ENCODE results near the gene RAI1.

RAI1 gene

GRCh38 chr17:17849845-17850373, 168.7 kb downstream of the RAI1 start:
- Histone ChIP-seq H2BK5ac (ENCODE audit: low read depth, low read length, poor library complexity, severe bottlenecking) (peak overlapping the region; percentile 14), H3K36me3 (ENCODE audit: control insufficient read depth in 1 of 2, insufficient read depth in 2 of 2, low read depth in 1 of 2, low read length in 2 of 2) (peaks cover 19 to 54% of the 10 kb centered on the region in 2 experiments), H3K4ac (ENCODE audit: low read depth in 1 of 2, low read length in 2 of 2) (peak overlapping the region; percentile 73 to 75), H3K14ac (ENCODE audit: low read length in 2 of 2) (peak overlapping the region in 1 of 2 experiments; percentile 80), H2BK15ac (ENCODE audit: low read depth, poor library complexity, severe bottlenecking) (peak overlapping the region; percentile 46), H3K4me1 (ENCODE audit: control insufficient read depth, insufficient read depth, low read depth, low read length) (peaks cover 32% of the 10 kb centered on the region), H2AFZ (ENCODE audit: low read depth, low read length) (no peak overlapping the region), H2AK5ac (ENCODE audit: low read length, severe bottlenecking) (peak overlapping the region; percentile 87), H3K9me3 (ENCODE audit: control insufficient read depth, low read length) (no peaks in the 10 kb centered on the region), H3K23ac (ENCODE audit: low read length in 2 of 2) (peak overlapping the region in 1 of 2 experiments; percentile 51), H4K91ac (ENCODE audit: low read length) (peak overlapping the region; percentile 76), H3K18ac (ENCODE audit: low read depth in 1 of 2, low read length in 2 of 2) (peak overlapping the region; percentile 69), H3K4me2 (ENCODE audit: low read length, poor library complexity, severe bottlenecking) (no peak overlapping the region), H3K9ac (ENCODE audit: low read length) (peak overlapping the region; percentile 47), H2BK12ac (ENCODE audit: low read length in 2 of 2) (peak overlapping the region; percentile 49 to 84), H3K27me3 (ENCODE audit: control insufficient read depth in 1 of 2, insufficient read depth in 1 of 2, low read length in 2 of 2) (no peaks in the 10 kb centered on the region), H3K27ac (ENCODE audit: low read length, poor library complexity, severe bottlenecking) (peak overlapping the region; percentile 64), H3K4me3 (ENCODE audit: insufficient read depth in 1 of 2, low read depth in 1 of 2, low read length in 2 of 2) (no peak overlapping the region), H2BK120ac (ENCODE audit: low read depth, low read length) (peak overlapping the region; percentile 54), H4K8ac (ENCODE audit: low read length) (peak overlapping the region; percentile 80), H3K79me1 (replicated peaks; ENCODE audit: low read length, poor library complexity, severe bottlenecking) (no peaks in the 10 kb centered on the region)
- DNase-seq: peak; percentile 68
- 83% methylated on average over 2 of the region's 2 CpGs for WGBS

DNA sequence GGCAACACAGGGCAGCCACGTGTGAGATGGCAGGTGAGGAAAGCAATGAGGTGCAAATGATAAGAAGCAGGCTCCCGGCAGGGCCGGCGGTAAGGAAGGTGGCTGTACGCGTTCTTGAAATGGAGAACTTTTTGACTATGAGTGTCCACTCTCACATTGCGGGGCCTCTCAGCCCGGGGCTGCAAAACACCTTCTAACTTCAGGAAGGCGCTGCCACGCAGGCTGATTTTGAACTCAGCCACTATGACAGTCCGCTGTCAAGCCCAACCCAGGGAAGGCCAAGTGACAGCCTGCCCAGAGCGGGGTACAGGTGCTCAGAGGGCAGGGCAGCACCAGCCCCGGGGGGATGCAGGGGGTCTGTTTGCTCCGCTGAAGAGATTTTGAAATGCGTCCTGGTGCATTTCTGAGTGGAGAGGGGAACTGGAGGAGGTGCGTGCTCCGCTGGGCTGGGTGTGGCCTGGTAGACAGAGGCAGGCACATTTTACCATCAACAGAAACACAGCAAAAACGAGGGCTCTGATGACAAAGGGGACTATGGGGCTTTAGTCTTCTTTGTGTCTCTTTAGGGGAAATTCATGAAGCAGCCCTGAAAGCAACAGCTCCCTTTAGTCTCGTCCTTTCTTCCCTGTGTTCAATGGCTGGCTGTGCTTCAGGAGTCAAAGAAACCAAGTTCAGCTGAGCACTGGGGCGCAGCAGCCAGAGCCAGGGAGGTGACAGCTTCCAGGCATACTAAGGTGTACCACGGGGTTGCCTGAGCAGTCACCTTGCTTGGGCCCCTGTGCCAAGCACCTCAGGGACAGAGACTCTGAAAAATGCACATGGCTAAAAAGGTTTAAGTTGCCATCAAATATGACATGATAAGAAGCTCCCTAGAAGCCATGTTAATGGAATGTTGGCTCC, 170.1 kb downstream of the RAI1 start:
- H4K91ac ChIP-seq (ENCODE audit: low read length): no peak overlapping the region
- H4K8ac ChIP-seq (ENCODE audit: low read length): no peak overlapping the region
- H3K14ac ChIP-seq (ENCODE audit: low read length in 2 of 2): no peak overlapping the region
- no peaks in the 10 kb centered on the region for H3K9me3 ChIP-seq (ENCODE audit: control insufficient read depth, low read length)
- 89% methylated on average over 17 of the region's 21 CpGs for WGBS
- H3K36me3 ChIP-seq (ENCODE audit: control insufficient read depth in 1 of 2, insufficient read depth in 2 of 2, low read depth in 1 of 2, low read length in 2 of 2): peaks cover 19 to 44% of the 10 kb centered on the region in 2 experiments
- no peak overlapping the region for H2BK15ac ChIP-seq (ENCODE audit: low read depth, poor library complexity, severe bottlenecking)
- no peak overlapping the region for H3K4ac ChIP-seq (ENCODE audit: low read depth in 1 of 2, low read length in 2 of 2)
- H2BK5ac ChIP-seq (ENCODE audit: low read depth, low read length, poor library complexity, severe bottlenecking): no peak overlapping the region
- no peaks in the 10 kb centered on the region for H3K79me1 ChIP-seq (replicated peaks; ENCODE audit: low read length, poor library complexity, severe bottlenecking)
- no peak overlapping the region for H3K27ac ChIP-seq (ENCODE audit: low read length, poor library complexity, severe bottlenecking)
- peak overlapping the region in 1 of 2 experiments; percentile 71 for H2BK12ac ChIP-seq (ENCODE audit: low read length in 2 of 2)
- H2AFZ ChIP-seq (ENCODE audit: low read depth, low read length): no peak overlapping the region
- peaks cover 35% of the 10 kb centered on the region for H3K4me1 ChIP-seq (ENCODE audit: control insufficient read depth, insufficient read depth, low read depth, low read length)
- no peak overlapping the region for H2AK5ac ChIP-seq (ENCODE audit: low read length, severe bottlenecking)
- H3K4me2 ChIP-seq (ENCODE audit: low read length, poor library complexity, severe bottlenecking): no peak overlapping the region
- H3K27me3 ChIP-seq (ENCODE audit: control insufficient read depth in 1 of 2, insufficient read depth in 1 of 2, low read length in 2 of 2): no peaks in the 10 kb centered on the region
- no peak for DNase-seq
- no peak overlapping the region for H3K18ac ChIP-seq (ENCODE audit: low read depth in 1 of 2, low read length in 2 of 2)
- no peak overlapping the region for H3K4me3 ChIP-seq (ENCODE audit: insufficient read depth in 1 of 2, low read depth in 1 of 2, low read length in 2 of 2)
- no peak overlapping the region for H2BK120ac ChIP-seq (ENCODE audit: low read depth, low read length)
- no peak overlapping the region for H3K9ac ChIP-seq (ENCODE audit: low read length)
- H3K23ac ChIP-seq (ENCODE audit: low read length in 2 of 2): no peak overlapping the region

GRCh38 chr17:17852930-17853329, 171.7 kb downstream of the RAI1 start:
- Histone ChIP-seq H4K8ac (ENCODE audit: low read length) (no peak overlapping the region), H3K9ac (ENCODE audit: low read length) (no peak overlapping the region), H3K9me3 (ENCODE audit: control insufficient read depth, low read length) (no peaks in the 10 kb centered on the region), H2BK120ac (ENCODE audit: low read depth, low read length) (no peak overlapping the region), H2AK5ac (ENCODE audit: low read length, severe bottlenecking) (no peak overlapping the region), H2BK15ac (ENCODE audit: low read depth, poor library complexity, severe bottlenecking) (no peak overlapping the region), H2BK12ac (ENCODE audit: low read length in 2 of 2) (no peak overlapping the region), H3K14ac (ENCODE audit: low read length in 2 of 2) (peak overlapping the region in 1 of 2 experiments; percentile 30), H2BK5ac (ENCODE audit: low read depth, low read length, poor library complexity, severe bottlenecking) (no peak overlapping the region), H3K4ac (ENCODE audit: low read depth in 1 of 2, low read length in 2 of 2) (no peak overlapping the region), H3K36me3 (ENCODE audit: control insufficient read depth in 1 of 2, insufficient read depth in 2 of 2, low read depth in 1 of 2, low read length in 2 of 2) (peaks cover 6 to 31% of the 10 kb centered on the region in 2 experiments), H3K27ac (ENCODE audit: low read length, poor library complexity, severe bottlenecking) (no peak overlapping the region), H3K27me3 (ENCODE audit: control insufficient read depth in 1 of 2, insufficient read depth in 1 of 2, low read length in 2 of 2) (no peaks in the 10 kb centered on the region), H3K23ac (ENCODE audit: low read length in 2 of 2) (no peak overlapping the region), H3K4me2 (ENCODE audit: low read length, poor library complexity, severe bottlenecking) (no peak overlapping the region), H3K4me1 (ENCODE audit: control insufficient read depth, insufficient read depth, low read depth, low read length) (peaks cover 30% of the 10 kb centered on the region), H3K4me3 (ENCODE audit: insufficient read depth in 1 of 2, low read depth in 1 of 2, low read length in 2 of 2) (no peak overlapping the region), H4K91ac (ENCODE audit: low read length) (peak overlapping the region; percentile 70), H3K79me1 (replicated peaks; ENCODE audit: low read length, poor library complexity, severe bottlenecking) (no peaks in the 10 kb centered on the region), H3K18ac (ENCODE audit: low read depth in 1 of 2, low read length in 2 of 2) (peak overlapping the region in 1 of 2 experiments; percentile 18), H2AFZ (ENCODE audit: low read depth, low read length) (no peak overlapping the region)
- 91% methylated on average over 3 of the region's 3 CpGs for WGBS
- DNase-seq: no peak

DNA sequence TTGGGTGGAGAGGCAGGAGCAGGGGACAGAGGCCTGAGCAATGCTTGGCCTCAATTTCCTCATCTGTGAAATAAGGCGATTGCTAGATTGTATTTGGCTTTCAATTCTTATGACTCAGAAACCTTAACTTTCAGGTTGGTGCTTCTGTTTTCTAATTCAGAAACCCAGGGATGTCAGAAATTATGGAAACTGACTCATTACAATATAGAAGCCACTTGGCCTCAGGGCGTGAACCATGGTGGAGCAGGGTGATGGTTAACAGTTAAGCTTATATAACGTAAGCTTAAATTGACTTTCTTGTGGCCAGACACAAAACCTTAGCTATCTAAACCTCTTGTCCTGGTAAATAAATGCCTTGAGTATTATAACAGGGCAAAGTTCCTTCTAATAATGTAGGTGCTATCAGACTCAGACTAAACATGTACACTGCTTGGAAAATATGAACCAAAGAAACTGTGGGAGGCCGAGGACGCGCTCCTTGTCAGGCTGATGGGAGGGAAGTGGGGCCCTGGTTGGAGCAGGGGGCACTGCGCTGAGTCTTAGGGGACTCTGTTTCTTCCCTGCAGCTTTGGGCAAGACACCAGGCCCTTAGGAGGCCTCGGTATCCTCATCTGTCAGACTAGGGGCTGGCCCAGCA, 172.7 kb downstream of the RAI1 start:
- 98% methylated on average over 6 of the region's 8 CpGs for WGBS
- H3K9me3 ChIP-seq (ENCODE audit: control insufficient read depth, low read length): no peaks in the 10 kb centered on the region

More for the DNA sequence above, 172.7 kb downstream of the RAI1 start:
- Histone ChIP-seq H2AFZ (ENCODE audit: low read depth, low read length) (no peak overlapping the region), H2BK15ac (ENCODE audit: low read depth, poor library complexity, severe bottlenecking) (no peak overlapping the region), H2AK5ac (ENCODE audit: low read length, severe bottlenecking) (peak overlapping the region; percentile 32), H3K27ac (ENCODE audit: low read length, poor library complexity, severe bottlenecking) (no peak overlapping the region), H3K79me1 (replicated peaks; ENCODE audit: low read length, poor library complexity, severe bottlenecking) (no peaks in the 10 kb centered on the region), H3K4me2 (ENCODE audit: low read length, poor library complexity, severe bottlenecking) (no peak overlapping the region), H3K36me3 (ENCODE audit: control insufficient read depth in 1 of 2, insufficient read depth in 2 of 2, low read depth in 1 of 2, low read length in 2 of 2) (peaks cover 6 to 24% of the 10 kb centered on the region in 2 experiments), H2BK120ac (ENCODE audit: low read depth, low read length) (no peak overlapping the region), H4K8ac (ENCODE audit: low read length) (no peak overlapping the region), H2BK12ac (ENCODE audit: low read length in 2 of 2) (no peak overlapping the region), H4K91ac (ENCODE audit: low read length) (no peak overlapping the region), H3K4me3 (ENCODE audit: insufficient read depth in 1 of 2, low read depth in 1 of 2, low read length in 2 of 2) (no peak overlapping the region), H3K4ac (ENCODE audit: low read depth in 1 of 2, low read length in 2 of 2) (no peak overlapping the region), H3K27me3 (ENCODE audit: control insufficient read depth in 1 of 2, insufficient read depth in 1 of 2, low read length in 2 of 2) (no peaks in the 10 kb centered on the region), H3K18ac (ENCODE audit: low read depth in 1 of 2, low read length in 2 of 2) (no peak overlapping the region), H3K23ac (ENCODE audit: low read length in 2 of 2) (no peak overlapping the region), H3K9ac (ENCODE audit: low read length) (peak overlapping the region; percentile 18), H3K14ac (ENCODE audit: low read length in 2 of 2) (no peak overlapping the region), H2BK5ac (ENCODE audit: low read depth, low read length, poor library complexity, severe bottlenecking) (no peak overlapping the region), H3K4me1 (ENCODE audit: control insufficient read depth, insufficient read depth, low read depth, low read length) (peaks cover 24% of the 10 kb centered on the region)
- DNase-seq: no peak
